GM19455 (cell line): Measurements from ENCODE around the gene NXT1.

ENCODE experiments used
- ATAC-seq: cut with Tn5 transposase; IDR thresholded peaks from one replicate; pipeline ENCODE4 v1.9.1; 2021; ENCODE audit not compliant: unreplicated experiment

The NXT1 gene

GRCh38 chr20:23386304-23387117 is 35.9 kb downstream of the NXT1 start:
- no peak for ATAC-seq

GRCh38 chr20:23387118-23387443 is 36.5 kb downstream of the NXT1 start:
- ATAC-seq = no peak

- ATAC-seq = no peak
These were observed 39.6 kb downstream of the NXT1 start for GRCh38 chr20:23390091-23390774.

GRCh38 chr20:23391707-23392310 is 41.2 kb downstream of the NXT1 start:
- peak; percentile 72 for ATAC-seq

GRCh38 chr20:23393996-23394775 is 43.6 kb downstream of the NXT1 start:
- no peak for ATAC-seq

- ATAC-seq = no peak
These were observed 46.5 kb downstream of the NXT1 start for GRCh38 chr20:23396950-23397627.

GRCh38 chr20:23397961-23398360 is 47.4 kb downstream of the NXT1 start:
- no peak for ATAC-seq

- peak; percentile 63 for ATAC-seq
These were observed 49.1 kb downstream of the NXT1 start for GRCh38 chr20:23399568-23400241.

GRCh38 chr20:23401051-23401450 is 50.5 kb downstream of the NXT1 start:
- ATAC-seq = no peak

GRCh38 chr20:23403751-23404150 is 53.2 kb downstream of the NXT1 start:
- no peak for ATAC-seq

- ATAC-seq = no peak
These were observed 53.6 kb downstream of the NXT1 start for GRCh38 chr20:23404196-23404595.
